Measurements from ENCODE around the gene DCHS2.
"Not testable (repeated sequence)": the region's sequence is repeated elsewhere in the genome, so short reads cannot be mapped to it uniquely, and the experiment has no call there.

The DCHS2 gene

GRCh38 chr4:154254999-154255398 lies 236.6 kb downstream of the DCHS2 start:
- Histone ChIP-seq H3K36me3 (ENCODE audit: control insufficient read depth in 1 of 2, insufficient read depth in 2 of 2, low read length in 2 of 2) (no peaks in the 10 kb centered on the region), H3K4me3 (ENCODE audit: low read depth in 1 of 2, low read length in 2 of 2) (no peak overlapping the region), H3K9me3 (ENCODE audit: control insufficient read depth in 1 of 2, low read length in 2 of 2) (no peaks in the 10 kb centered on the region), H3K27ac (ENCODE audit: low read length) (no peak overlapping the region), H3K4me1 (ENCODE audit: control insufficient read depth in 1 of 2, insufficient read depth in 2 of 2, low read length in 2 of 2) (no peaks in the 10 kb centered on the region), H3K27me3 (ENCODE audit: low read depth, low read length) (no peaks in the 10 kb centered on the region)

GRCh38 chr4:154234576-154234975 lies 257.0 kb downstream of the DCHS2 start:
- Histone ChIP-seq H3K9me3 (ENCODE audit: control insufficient read depth in 1 of 2, low read length in 2 of 2) (no peaks in the 10 kb centered on the region), H3K27me3 (ENCODE audit: low read depth, low read length) (no peaks in the 10 kb centered on the region), H3K36me3 (ENCODE audit: control insufficient read depth in 1 of 2, insufficient read depth in 2 of 2, low read length in 2 of 2) (no peaks in the 10 kb centered on the region), H3K4me1 (ENCODE audit: control insufficient read depth in 1 of 2, insufficient read depth in 2 of 2, low read length in 2 of 2) (no peaks in the 10 kb centered on the region), H3K4me3 (ENCODE audit: low read depth in 1 of 2, low read length in 2 of 2) (no peak overlapping the region), H3K27ac (ENCODE audit: low read length) (no peak overlapping the region)

GRCh38 chr4:154231806-154232478 lies 259.7 kb downstream of the DCHS2 start:
- Histone ChIP-seq H3K4me1 (ENCODE audit: control insufficient read depth in 1 of 2, insufficient read depth in 2 of 2, low read length in 2 of 2) (no peaks in the 10 kb centered on the region), H3K36me3 (ENCODE audit: control insufficient read depth in 1 of 2, insufficient read depth in 2 of 2, low read length in 2 of 2) (no peaks in the 10 kb centered on the region)

GRCh38 chr4:154230723-154231122 lies 260.9 kb downstream of the DCHS2 start:
- no peaks in the 10 kb centered on the region for H3K4me1 ChIP-seq (ENCODE audit: control insufficient read depth in 1 of 2, insufficient read depth in 2 of 2, low read length in 2 of 2)
- no peak overlapping the region for H3K27ac ChIP-seq (ENCODE audit: low read length)
- H3K4me3 ChIP-seq (ENCODE audit: low read depth in 1 of 2, low read length in 2 of 2), result no peak overlapping the region
- no peaks in the 10 kb centered on the region for H3K9me3 ChIP-seq (ENCODE audit: control insufficient read depth in 1 of 2, low read length in 2 of 2)
- H3K27me3 ChIP-seq (ENCODE audit: low read depth, low read length), result no peaks in the 10 kb centered on the region
- no peaks in the 10 kb centered on the region for H3K36me3 ChIP-seq (ENCODE audit: control insufficient read depth in 1 of 2, insufficient read depth in 2 of 2, low read length in 2 of 2)

More at GRCh38 chr4:154231806-154232478, 259.7 kb downstream of the DCHS2 start:
- H3K27me3 ChIP-seq (ENCODE audit: low read depth, low read length), result no peaks in the 10 kb centered on the region
- no peak overlapping the region for H3K27ac ChIP-seq (ENCODE audit: low read length)
- H3K9me3 ChIP-seq (ENCODE audit: control insufficient read depth in 1 of 2, low read length in 2 of 2), result no peaks in the 10 kb centered on the region
- H3K4me3 ChIP-seq (ENCODE audit: low read depth in 1 of 2, low read length in 2 of 2), result no peak overlapping the region

GRCh38 chr4:154230091-154230490 lies 261.5 kb downstream of the DCHS2 start:
- no peak overlapping the region for H3K27ac ChIP-seq (ENCODE audit: low read length)
- no peaks in the 10 kb centered on the region for H3K27me3 ChIP-seq (ENCODE audit: low read depth, low read length)
- peaks cover 0 to 2% of the 10 kb centered on the region in 2 donors for H3K9me3 ChIP-seq (ENCODE audit: control insufficient read depth in 1 of 2, low read length in 2 of 2)
- no peak overlapping the region for H3K4me3 ChIP-seq (ENCODE audit: low read depth in 1 of 2, low read length in 2 of 2)
- H3K4me1 ChIP-seq (ENCODE audit: control insufficient read depth in 1 of 2, insufficient read depth in 2 of 2, low read length in 2 of 2), result no peaks in the 10 kb centered on the region
- H3K36me3 ChIP-seq (ENCODE audit: control insufficient read depth in 1 of 2, insufficient read depth in 2 of 2, low read length in 2 of 2), result no peaks in the 10 kb centered on the region

GRCh38 chr4:154222875-154223274 lies 268.7 kb downstream of the DCHS2 start:
- Histone ChIP-seq H3K36me3 (ENCODE audit: control insufficient read depth in 1 of 2, insufficient read depth in 2 of 2, low read length in 2 of 2) (no peaks in the 10 kb centered on the region), H3K9me3 (ENCODE audit: control insufficient read depth in 1 of 2, low read length in 2 of 2) (peaks cover 0 to 18% of the 10 kb centered on the region in 2 donors), H3K4me1 (ENCODE audit: control insufficient read depth in 1 of 2, insufficient read depth in 2 of 2, low read length in 2 of 2) (no peaks in the 10 kb centered on the region), H3K4me3 (ENCODE audit: low read depth in 1 of 2, low read length in 2 of 2) (no peak overlapping the region), H3K27ac (ENCODE audit: low read length) (no peak overlapping the region), H3K27me3 (ENCODE audit: low read depth, low read length) (no peaks in the 10 kb centered on the region)

- Histone ChIP-seq H3K4me3 (ENCODE audit: low read depth in 1 of 2, low read length in 2 of 2) (no peak overlapping the region), H3K4me1 (ENCODE audit: control insufficient read depth in 1 of 2, insufficient read depth in 2 of 2, low read length in 2 of 2) (no peaks in the 10 kb centered on the region), H3K9me3 (ENCODE audit: control insufficient read depth in 1 of 2, low read length in 2 of 2) (peaks cover 0 to 10% of the 10 kb centered on the region in 2 donors), H3K27me3 (ENCODE audit: low read depth, low read length) (no peaks in the 10 kb centered on the region), H3K27ac (ENCODE audit: low read length) (no peak overlapping the region), H3K36me3 (ENCODE audit: control insufficient read depth in 1 of 2, insufficient read depth in 2 of 2, low read length in 2 of 2) (no peaks in the 10 kb centered on the region)
Measured at GRCh38 chr4:154218051-154218450, 273.5 kb downstream of the DCHS2 start.

GRCh38 chr4:154217384-154217783 lies 274.2 kb downstream of the DCHS2 start:
- not testable (repeated sequence) for H3K4me1 ChIP-seq (ENCODE audit: control insufficient read depth in 1 of 2, insufficient read depth in 2 of 2, low read length in 2 of 2); H3K27ac ChIP-seq (ENCODE audit: low read length); H3K4me3 ChIP-seq (ENCODE audit: low read depth in 1 of 2, low read length in 2 of 2); H3K27me3 ChIP-seq (ENCODE audit: low read depth, low read length); H3K36me3 ChIP-seq (ENCODE audit: control insufficient read depth in 1 of 2, insufficient read depth in 2 of 2, low read length in 2 of 2); H3K9me3 ChIP-seq (ENCODE audit: control insufficient read depth in 1 of 2, low read length in 2 of 2)

GRCh38 chr4:154211506-154211905 lies 280.1 kb downstream of the DCHS2 start:
- no peaks in the 10 kb centered on the region for H3K9me3 ChIP-seq (ENCODE audit: control insufficient read depth in 1 of 2, low read length in 2 of 2)

GRCh38 chr4:154208424-154208823 lies 283.2 kb downstream of the DCHS2 start:
- H3K9me3 ChIP-seq (ENCODE audit: control insufficient read depth in 1 of 2, low read length in 2 of 2), result no peaks in the 10 kb centered on the region
- no peak overlapping the region for H3K27ac ChIP-seq (ENCODE audit: low read length)
- H3K27me3 ChIP-seq (ENCODE audit: low read depth, low read length), result no peaks in the 10 kb centered on the region
- no peaks in the 10 kb centered on the region for H3K36me3 ChIP-seq (ENCODE audit: control insufficient read depth in 1 of 2, insufficient read depth in 2 of 2, low read length in 2 of 2)
- no peaks in the 10 kb centered on the region for H3K4me1 ChIP-seq (ENCODE audit: control insufficient read depth in 1 of 2, insufficient read depth in 2 of 2, low read length in 2 of 2)
- no peak overlapping the region for H3K4me3 ChIP-seq (ENCODE audit: low read depth in 1 of 2, low read length in 2 of 2)

More at GRCh38 chr4:154211506-154211905, 280.1 kb downstream of the DCHS2 start:
- Histone ChIP-seq H3K36me3 (ENCODE audit: control insufficient read depth in 1 of 2, insufficient read depth in 2 of 2, low read length in 2 of 2) (no peaks in the 10 kb centered on the region), H3K27me3 (ENCODE audit: low read depth, low read length) (no peaks in the 10 kb centered on the region), H3K4me3 (ENCODE audit: low read depth in 1 of 2, low read length in 2 of 2) (no peak overlapping the region), H3K27ac (ENCODE audit: low read length) (no peak overlapping the region), H3K4me1 (ENCODE audit: control insufficient read depth in 1 of 2, insufficient read depth in 2 of 2, low read length in 2 of 2) (no peaks in the 10 kb centered on the region)

GRCh38 chr4:154205471-154205870 lies 286.1 kb downstream of the DCHS2 start:
- Histone ChIP-seq H3K9me3 (ENCODE audit: control insufficient read depth in 1 of 2, low read length in 2 of 2) (no peaks in the 10 kb centered on the region), H3K27me3 (ENCODE audit: low read depth, low read length) (no peaks in the 10 kb centered on the region), H3K36me3 (ENCODE audit: control insufficient read depth in 1 of 2, insufficient read depth in 2 of 2, low read length in 2 of 2) (no peaks in the 10 kb centered on the region), H3K4me1 (ENCODE audit: control insufficient read depth in 1 of 2, insufficient read depth in 2 of 2, low read length in 2 of 2) (no peaks in the 10 kb centered on the region), H3K27ac (ENCODE audit: low read length) (no peak overlapping the region), H3K4me3 (ENCODE audit: low read depth in 1 of 2, low read length in 2 of 2) (no peak overlapping the region)

GRCh38 chr4:154194649-154195048 lies 296.9 kb downstream of the DCHS2 start:
- H3K4me3 ChIP-seq (ENCODE audit: low read depth in 1 of 2, low read length in 2 of 2), result no peak overlapping the region
- peaks cover 4 to 13% of the 10 kb centered on the region in 2 donors for H3K9me3 ChIP-seq (ENCODE audit: control insufficient read depth in 1 of 2, low read length in 2 of 2)
- H3K27me3 ChIP-seq (ENCODE audit: low read depth, low read length), result no peaks in the 10 kb centered on the region
- H3K4me1 ChIP-seq (ENCODE audit: control insufficient read depth in 1 of 2, insufficient read depth in 2 of 2, low read length in 2 of 2), result no peaks in the 10 kb centered on the region
- H3K36me3 ChIP-seq (ENCODE audit: control insufficient read depth in 1 of 2, insufficient read depth in 2 of 2, low read length in 2 of 2), result no peaks in the 10 kb centered on the region
- H3K27ac ChIP-seq (ENCODE audit: low read length), result no peak overlapping the region

All from muscle layer of duodenum (tissue), 2 donors.